MCF 10A (cell line): ENCODE results near the gene UFC1. TPM values are rescaled to one million over a fixed set of nuclear protein-coding genes. Genes with fewer than 3 reads are reported as not detected.

ENCODE experiments used
- Bru-seq: library from RNA; stranded (reverse); fragments of 400-500 nt; gene quantifications from one replicate; lab custom pipeline; 2021; lab: Mats Ljungman, UMichigan
- BruChase-seq, 2 experiments: library from RNA; stranded (reverse); fragments of 400-500 nt; gene quantifications; one replicate each; lab custom pipeline; 2021; lab: Mats Ljungman, UMichigan
- BruUV-seq: library from RNA; stranded (reverse); fragments of 400-500 nt; replicated peaks from 2 replicates; lab custom pipeline; 2021; lab: Mats Ljungman, UMichigan
- CTCF ChIA-PET: fragments of 300-600 bp; sonication (Branson Sonifier 250); formaldehyde crosslinking; extraction: SDS; loops from one replicate; lab custom pipeline; 2021; ENCODE audit warnings: antibody characterized with exemption, inconsistent platforms; lab: Yijun Ruan, JAX
- POLR2A ChIA-PET: fragments of 300-600, 350-650 bp; sonication (Branson Sonifier 250); formaldehyde crosslinking; extraction: SDS; loops from one replicate; lab custom pipeline; 2020; ENCODE audit warnings: antibody characterized with exemption, inconsistent platforms; lab: Yijun Ruan, JAX
- DNase-seq: peaks from one replicate; pipeline ENCODE4 v3.0.0-alpha.2; 2018; ENCODE audit not compliant: unreplicated experiment
- H3K27ac Mint-ChIP-seq: one replicate; pipeline ENCODE4 v1.8.0; 2022; ENCODE audit warnings: mild to moderate bottlenecking, low read depth, mixed read lengths; ENCODE audit not compliant: unreplicated experiment
- H3K27me3 Mint-ChIP-seq: one replicate; pipeline ENCODE4 v1.8.0; 2022; ENCODE audit warnings: mixed read lengths; ENCODE audit not compliant: insufficient read depth, unreplicated experiment
- H3K36me3 Mint-ChIP-seq: one replicate; pipeline ENCODE4 v1.8.0; 2022; ENCODE audit warnings: mild to moderate bottlenecking, moderate library complexity, mixed read lengths; ENCODE audit not compliant: insufficient read depth, unreplicated experiment
- H3K4me1 Mint-ChIP-seq: one replicate; pipeline ENCODE4 v1.8.0; 2022; ENCODE audit warnings: mixed read lengths; ENCODE audit not compliant: insufficient read depth, unreplicated experiment
- H3K4me3 Mint-ChIP-seq: one replicate; pipeline ENCODE4 v1.8.0; 2022; ENCODE audit warnings: mild to moderate bottlenecking, moderate library complexity, mixed read lengths; ENCODE audit not compliant: unreplicated experiment
- H3K9me3 Mint-ChIP-seq: one replicate; pipeline ENCODE4 v1.8.0; 2022; ENCODE audit warnings: mixed read lengths; ENCODE audit not compliant: unreplicated experiment
- CTCF ChIP-seq: fragments of 200-600 bp; IDR thresholded peaks from one replicate; pipeline ENCODE4 v1.8.0; 2022; ENCODE audit warnings: antibody characterized with exemption, mild to moderate bottlenecking; ENCODE audit not compliant: unreplicated experiment
- intact Hi-C: fragments of 100-400 bp; cut with micrococcal nuclease; formaldehyde crosslinking; loops from 2 replicates; pipeline ENCODE4 v1.14.1; 2022
- long read RNA-seq: library from polyadenylated mRNA; stranded (forward); transcript quantifications from one replicate; pipeline ENCODE4 v2.0.0, GENCODE V29; 2022
- total RNA-seq: library from RNA; stranded (reverse); gene quantifications from 2 replicates; pipeline ENCODE4 v1.2.3, GENCODE V29; 2022

Gene UFC1
- total RNA-seq (123 and 125 TPM in 2 replicates), Bru-seq, nascent RNA (percentile 93 among the genes with signal in this experiment), BruChase-seq, experiment 1, labeled RNA remaining after a 6-hour chase (percentile 96 among the genes with signal in this experiment), BruChase-seq, experiment 2, labeled RNA remaining after a 2-hour chase (percentile 91 among the genes with signal in this experiment)
- long read RNA-seq, transcript UFC1-206 (5 exons, 617 nt): minor isoform, 8 of 179 reads
- long read RNA-seq, transcript UFC1-201 (6 exons, 1,114 nt): major isoform, 139 of 179 reads
- long read RNA-seq, partial matches to known transcripts: 6 of 179 reads
- long read RNA-seq, other reads (novel, unspliced or antisense): 21 of 179 reads

- ChIA-PET POLR2A (interaction anchor here (0.6 to 9.6 kb wide), 20 partner anchors 8 to 648 kb away, joined by 3 to 210 read pairs (median 6); partner anchors contain the start of genes B4GALT3, DEDD, F11R and NDUFS2), CTCF (interaction anchor here (0.6 to 2.2 kb wide), 6 partner anchors 12 to 1053 kb away, joined by 3 to 5 read pairs (median 3); partner anchors contain the start of genes PFDN2 and PPOX)
- no peaks in the 10 kb centered on the region for H3K27me3 Mint-ChIP-seq
- DNase-seq: peak; percentile 94
- H3K36me3 Mint-ChIP-seq: peaks cover 24% of the 10 kb centered on the region
- BruUV-seq: TSS peak; percentile 96
- H3K9me3 Mint-ChIP-seq: no peaks in the 10 kb centered on the region
- intact Hi-C loops: no loop called here
- H3K4me1 Mint-ChIP-seq: peaks cover 18% of the 10 kb centered on the region
- no peak for TF ChIP-seq CTCF
- peak within 1 kb of the TSS; percentile 92 for H3K4me3 Mint-ChIP-seq
- peak within 1 kb of the TSS; percentile 100 for H3K27ac Mint-ChIP-seq
Observed at GRCh38 chr1:161153682-161154337, at the start of gene UFC1. Gene UFC1, plus strand, starts transcription at chr1:161153978. Its CDS starts 20 bp downstream, at chr1:161153998.

GRCh38 chr1:161106431-161106830, 47.3 kb upstream of the UFC1 start:
- H3K4me3 Mint-ChIP-seq: no peak overlapping the region
- intact Hi-C loops: no loop called here
- H3K4me1 Mint-ChIP-seq: peaks cover 20% of the 10 kb centered on the region
- H3K27ac Mint-ChIP-seq: peak overlapping the region; percentile 9
- peaks cover 61% of the 10 kb centered on the region for H3K36me3 Mint-ChIP-seq
- H3K27me3 Mint-ChIP-seq: no peaks in the 10 kb centered on the region
- no TSS peak for BruUV-seq
- ChIA-PET POLR2A (interaction anchor here (0.8 to 3.7 kb wide), 4 partner anchors 9 to 86 kb away, joined by 3 to 36 read pairs (median 10); partner anchors contain the start of genes F11R, NIT1 and PFDN2), CTCF (interaction anchor here (0.6 to 6.4 kb wide), 6 partner anchors 9 to 184 kb away, joined by 3 to 46 read pairs (median 4); partner anchors contain the start of gene KLHDC9)
- no peak for DNase-seq
- no peaks in the 10 kb centered on the region for H3K9me3 Mint-ChIP-seq
- TF ChIP-seq CTCF: no peak

DNA sequence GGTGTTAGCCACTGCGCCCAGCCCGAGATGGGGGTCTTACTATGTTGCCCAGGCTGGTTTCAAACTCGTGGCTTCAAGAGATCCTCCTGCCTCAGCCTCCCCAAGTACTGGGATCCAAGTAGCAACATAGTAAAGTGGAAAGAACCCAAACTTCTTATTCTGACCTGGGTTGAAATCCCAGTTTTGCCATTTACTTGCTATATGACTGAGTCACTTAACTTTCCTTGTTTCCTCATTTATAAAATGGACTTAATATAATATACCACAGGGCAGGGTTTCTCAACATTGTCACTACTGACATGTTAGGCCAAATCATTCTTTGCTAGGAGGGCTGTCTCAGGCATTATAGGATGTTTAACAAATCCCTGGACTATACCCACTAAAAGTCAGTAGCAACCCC, 42.7 kb upstream of the UFC1 start:
- Mint-ChIP-seq H3K9me3 (no peaks in the 10 kb centered on the region), H3K27me3 (no peaks in the 10 kb centered on the region), H3K27ac (peak overlapping the region; percentile 21), H3K4me3 (no peak overlapping the region), H3K4me1 (peaks cover 45% of the 10 kb centered on the region), H3K36me3 (peaks cover 47% of the 10 kb centered on the region)
- no peak for TF ChIP-seq CTCF
- BruUV-seq: no TSS peak
- CTCF ChIA-PET: interaction anchor here (0.7 kb wide), 1 partner anchor 29 kb away, joined by 4 read pairs; no protein-coding TSS in a partner anchor
- POLR2A ChIA-PET: interaction anchor here (3.0 kb wide), 1 partner anchor 36 kb away, joined by 9 read pairs; no protein-coding TSS in a partner anchor
- DNase-seq: no peak
- intact Hi-C loops: no loop called here

DNA sequence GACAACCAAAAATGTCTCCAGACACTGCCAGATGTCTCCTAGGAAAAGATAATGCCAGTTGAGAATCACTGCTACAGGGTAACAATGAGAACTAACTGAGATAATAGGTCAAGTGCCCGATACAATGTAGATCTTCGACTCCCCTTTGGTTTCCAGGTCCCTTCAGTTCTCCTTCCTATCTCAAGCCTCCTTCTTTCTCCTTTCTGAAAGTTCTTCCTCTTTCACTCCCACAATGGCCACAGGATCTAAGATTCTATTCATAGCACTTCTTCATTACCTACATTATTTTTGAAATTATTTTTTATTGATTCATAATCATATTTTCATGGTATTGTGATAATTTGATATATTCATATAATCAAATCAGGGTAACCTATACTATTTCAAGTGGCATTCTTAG, 42.3 kb upstream of the UFC1 start:
- no peak for TF ChIP-seq CTCF
- Mint-ChIP-seq H3K27me3 (no peaks in the 10 kb centered on the region), H3K4me1 (peaks cover 44% of the 10 kb centered on the region), H3K27ac (peak overlapping the region; percentile 21), H3K36me3 (peaks cover 43% of the 10 kb centered on the region), H3K9me3 (no peaks in the 10 kb centered on the region), H3K4me3 (no peak overlapping the region)
- intact Hi-C loops: no loop called here
- DNase-seq: no peak
- CTCF ChIA-PET: interaction anchor here (0.7 to 3.0 kb wide), 7 partner anchors 10 to 115 kb away, joined by 3 to 11 read pairs (median 5); partner anchors contain the start of gene KLHDC9
- POLR2A ChIA-PET: interaction anchor here (0.6 to 3.0 kb wide), 6 partner anchors 10 to 921 kb away, joined by 3 to 10 read pairs (median 6); partner anchors contain the start of gene F11R
- BruUV-seq: no TSS peak
